CD4-positive, alpha-beta memory T cell (primary cell): ENCODE measurements around the gene CIZ1. TPM values are rescaled to one million over a fixed set of nuclear protein-coding genes. Genes with fewer than 3 reads are reported as not detected.
A peak's percentile ranks its signal among the peaks of the same experiment; 100 is the strongest.

Experiments
- CTCF ChIA-PET: fragments of 350-600 bp; sonication (Branson Sonifier 250); formaldehyde crosslinking; loops from one replicate; lab custom pipeline; 2021; ENCODE audit warnings: inconsistent platforms; ENCODE audit not compliant: partially characterized antibody; lab: Charles Lee
- POLR2A ChIA-PET: fragments of 350-600 bp; sonication (Branson Sonifier 250); formaldehyde crosslinking; loops from one replicate; lab custom pipeline; 2021; ENCODE audit not compliant: partially characterized antibody; lab: Charles Lee
- DNase-seq, 5 donors: peaks; one replicate each; pipeline versions ENCODE4 v3.0.0 to v3.0.0-alpha.2; 2020 to 2022; ENCODE audit warnings: mixed read lengths in 1 of 5
- H3K27ac ChIP-seq: one replicate; pipeline ENCODE4 v1.7.0; 2013; ENCODE audit warnings: low read depth, low read length
- H3K27me3 ChIP-seq: 2 replicates; pipeline ENCODE4 v1.7.0; 2013; ENCODE audit warnings: mild to moderate bottlenecking, low read length, moderate library complexity; ENCODE audit not compliant: insufficient read depth
- H3K36me3 ChIP-seq: 2 replicates; pipeline ENCODE4 v1.7.0; 2013; ENCODE audit warnings: mild to moderate bottlenecking, low read length, moderate library complexity; ENCODE audit not compliant: insufficient read depth
- H3K4me1 ChIP-seq: 2 replicates; pipeline ENCODE4 v1.7.0; 2013; ENCODE audit warnings: mild to moderate bottlenecking, low read length, moderate library complexity; ENCODE audit not compliant: insufficient read depth
- H3K4me3 ChIP-seq, 2 donors: one replicate each; pipeline ENCODE4 v1.7.0; 2013; ENCODE audit warnings: low read length in 2 of 2, mild to moderate bottlenecking in 1 of 2
- H3K9me3 ChIP-seq, 2 donors: one replicate each; pipeline ENCODE4 v1.7.0; 2013; ENCODE audit warnings: low read length in 2 of 2, control low read depth in 1 of 2; ENCODE audit not compliant: control insufficient read depth in 1 of 2
- H3K27ac Mint-ChIP-seq, 7 donors: one replicate each; pipeline ENCODE4 v1.8.0; 2020 to 2021; ENCODE audit warnings: mixed read lengths in 7 of 7, mild to moderate bottlenecking in 6 of 7, inconsistent platforms in 3 of 7, moderate library complexity in 3 of 7
- H3K27me3 Mint-ChIP-seq, 2 donors: one replicate each; pipeline ENCODE4 v1.8.0; 2020 to 2021; ENCODE audit warnings: mixed read lengths in 2 of 2
- H3K36me3 Mint-ChIP-seq, 2 donors: one replicate each; pipeline ENCODE4 v1.8.0; 2020 to 2021; ENCODE audit warnings: mixed read lengths in 2 of 2, inconsistent platforms in 1 of 2, mild to moderate bottlenecking in 1 of 2
- H3K4me1 Mint-ChIP-seq, 4 donors: one replicate each; pipeline ENCODE4 v1.8.0; 2020 to 2021; ENCODE audit warnings: mixed read lengths in 4 of 4, mild to moderate bottlenecking in 1 of 4
- H3K4me3 Mint-ChIP-seq, 8 donors: one replicate each; pipeline ENCODE4 v1.8.0; 2020 to 2021; ENCODE audit warnings: mixed read lengths in 8 of 8, mild to moderate bottlenecking in 7 of 8, moderate library complexity in 6 of 8, inconsistent platforms in 3 of 8
- H3K9me3 Mint-ChIP-seq, 8 donors: one replicate each; pipeline ENCODE4 v1.8.0; 2020 to 2021; ENCODE audit warnings: mixed read lengths in 8 of 8, mild to moderate bottlenecking in 5 of 8, inconsistent platforms in 3 of 8, moderate library complexity in 1 of 8
- intact Hi-C: fragments of 100-400 bp; cut with micrococcal nuclease; formaldehyde crosslinking; loops from one replicate; pipeline ENCODE4 v1.15.1; 2023
- polyA plus RNA-seq, 2 donors: library from polyadenylated mRNA; unstranded; fragments of 300-500 nt; fragmentation: Illumina TruSeq; gene quantifications; one replicate each; pipeline ENCODE4 v1.2.3, GENCODE V29; 2021
- total RNA-seq, 2 experiments: library from RNA; stranded (reverse); gene quantifications; one replicate each; pipeline ENCODE4 v1.2.3, GENCODE V29; 2021

CIZ1 gene
- total and polyA plus RNA-seq, 4 experiments from 2014 or later, result 3.1 to 165 (median 97.3) TPM

GRCh38 chr9:128117613-128118471, 73.5 kb downstream of the CIZ1 start:
- H3K4me1 ChIP-seq, result peaks cover 6% of the 10 kb centered on the region
- Mint-ChIP-seq H3K4me1 (peaks cover 3 to 7% (median 5%) of the 10 kb centered on the region in 4 donors), H3K36me3 (peaks cover 6 to 21% of the 10 kb centered on the region in 2 donors), H3K27ac (peak overlapping the region in 6 of 7 donors; percentile 9 to 91 (median 61)), H3K4me3 (peak overlapping the region in 2 of 8 donors; percentile 48 to 50), H3K9me3 (no peaks in the 10 kb centered on the region), H3K27me3 (no peaks in the 10 kb centered on the region)
- DNase-seq, result peak; percentile 88 to 93 (median 91)
- intact Hi-C loops, result loop anchor here (1.0 to 5.0 kb wide), 5 partner anchors 10 to 331 kb away; partner anchors contain the start of gene CDK9
- H3K36me3 ChIP-seq, result no peaks in the 10 kb centered on the region
- H3K9me3 ChIP-seq, result no peaks in the 10 kb centered on the region
- ChIA-PET POLR2A (interaction anchor here (0.6 to 1.7 kb wide), 4 partner anchors 10 to 623 kb away, joined by 3 to 10 read pairs (median 3); partner anchors contain the start of genes PTGES2 and TTC16), CTCF (interaction anchor here (0.5 to 3.3 kb wide), 26 partner anchors 8 to 618 kb away, joined by 3 to 21 read pairs (median 5); partner anchors contain the start of gene BBLN)
- H3K27me3 ChIP-seq, result no peaks in the 10 kb centered on the region
- no peak overlapping the region for H3K27ac ChIP-seq
- H3K4me3 ChIP-seq, result no peak overlapping the region

GRCh38 chr9:128116104-128117083, 75.0 kb downstream of the CIZ1 start:
- intact Hi-C loops, result loop anchor here (1.0 to 5.0 kb wide), 5 partner anchors 12 to 329 kb away; partner anchors contain the start of gene CDK9
- no peaks in the 10 kb centered on the region for H3K9me3 Mint-ChIP-seq
- Histone ChIP-seq H3K36me3 (no peaks in the 10 kb centered on the region), H3K4me1 (peaks cover 6% of the 10 kb centered on the region), H3K9me3 (no peaks in the 10 kb centered on the region), H3K27me3 (no peaks in the 10 kb centered on the region), H3K27ac (no peak overlapping the region), H3K4me3 (no peak overlapping the region)
- peaks cover 3 to 7% (median 5%) of the 10 kb centered on the region in 4 donors for H3K4me1 Mint-ChIP-seq
- H3K4me3 Mint-ChIP-seq, result no peak overlapping the region
- peaks cover 6 to 16% of the 10 kb centered on the region in 2 donors for H3K36me3 Mint-ChIP-seq
- no peak for DNase-seq
- ChIA-PET CTCF (interaction anchor here (0.9 to 3.3 kb wide), 10 partner anchors 9 to 177 kb away, joined by 3 to 21 read pairs (median 6); no protein-coding TSS in a partner anchor), POLR2A (interaction anchor here (0.7 to 1.4 kb wide), 3 partner anchors 9 to 12 kb away, joined by 3 to 7 read pairs (median 6); partner anchors contain the start of gene PTGES2)
- H3K27ac Mint-ChIP-seq, result peak overlapping the region in 1 of 7 donors; percentile 15
- no peaks in the 10 kb centered on the region for H3K27me3 Mint-ChIP-seq

Other genes starting within 250 kb of the CIZ1 start
- gene EEIG1, start 210.6 kb downstream of the CIZ1 start, total RNA-seq, result 100 to 1,000 TPM; 516 to 550 TPM
- 100 to 1,000 TPM in 1 of 2 donors, 10 to 100 TPM in 1; 95.4 to 205 TPM for gene EEIG1, start 210.6 kb downstream of the CIZ1 start, polyA plus RNA-seq
- gene NAIF1, start 124.3 kb downstream of the CIZ1 start, total RNA-seq, result 10 to 100 TPM; 13.3 to 13.8 TPM
- gene NAIF1, start 124.3 kb downstream of the CIZ1 start, polyA plus RNA-seq, result 10 to 100 TPM; 11.3 to 15.2 TPM
- gene SLC25A25, start 123.3 kb downstream of the CIZ1 start, total RNA-seq, result 10 to 100 TPM; 22.0 to 26.9 TPM
- gene SLC25A25, start 123.3 kb downstream of the CIZ1 start, polyA plus RNA-seq, result 10 to 100 TPM; 13.4 to 17.6 TPM
- gene PTGES2, start 63.8 kb downstream of the CIZ1 start, total RNA-seq, result 10 to 100 TPM; 51.8 to 57.9 TPM
- gene PTGES2, start 63.8 kb downstream of the CIZ1 start, polyA plus RNA-seq, result 10 to 100 TPM; 47.5 to 48.8 TPM
- not detected for gene LCN2, start 42.1 kb downstream of the CIZ1 start, total RNA-seq
- not detected for gene LCN2, start 42.1 kb downstream of the CIZ1 start, polyA plus RNA-seq
- 10 to 100 TPM; 47.8 to 50.5 TPM for gene BBLN, start 31.3 kb downstream of the CIZ1 start, total RNA-seq
- gene BBLN, start 31.3 kb downstream of the CIZ1 start, polyA plus RNA-seq, result 100 to 1,000 TPM; 110 to 136 TPM
- 1 to 10 TPM; 1.4 to 2.2 TPM for gene DNM1, start 11.8 kb upstream of the CIZ1 start, total RNA-seq
- gene DNM1, start 11.8 kb upstream of the CIZ1 start, polyA plus RNA-seq, result not detected
- 10 to 100 TPM; 76.4 to 82.4 TPM for gene GOLGA2, start 84.4 kb upstream of the CIZ1 start, total RNA-seq
- gene GOLGA2, start 84.4 kb upstream of the CIZ1 start, polyA plus RNA-seq, result 10 to 100 TPM in 1 of 2 donors, 1 to 10 TPM in 1; 1.4 to 10.5 TPM
- gene SWI5, start 84.7 kb upstream of the CIZ1 start, total RNA-seq, result 10 to 100 TPM; 11.5 to 14.9 TPM
- 10 to 100 TPM; 25.5 to 30.7 TPM for gene SWI5, start 84.7 kb upstream of the CIZ1 start, polyA plus RNA-seq
- 10 to 100 TPM; 19.6 to 19.8 TPM for gene TRUB2, start 130.9 kb upstream of the CIZ1 start, total RNA-seq
- gene TRUB2, start 130.9 kb upstream of the CIZ1 start, polyA plus RNA-seq, result 10 to 100 TPM; 22.8 to 27.4 TPM
- 10 to 100 TPM; 50.0 to 51.3 TPM for gene COQ4, start 131.3 kb upstream of the CIZ1 start, total RNA-seq
- gene COQ4, start 131.3 kb upstream of the CIZ1 start, polyA plus RNA-seq, result 10 to 100 TPM; 34.8 to 42.6 TPM
- gene SLC27A4, start 149.0 kb upstream of the CIZ1 start, total RNA-seq, result 10 to 100 TPM; 13.9 to 16.3 TPM
- gene SLC27A4, start 149.0 kb upstream of the CIZ1 start, polyA plus RNA-seq, result 1 to 10 TPM; 5.4 to 8.6 TPM
- 10 to 100 TPM; 44.1 to 45.5 TPM for gene URM1, start 179.8 kb upstream of the CIZ1 start, total RNA-seq
- gene URM1, start 179.8 kb upstream of the CIZ1 start, polyA plus RNA-seq, result 10 to 100 TPM; 50.5 to 50.8 TPM
- gene CERCAM, start 229.3 kb upstream of the CIZ1 start, total RNA-seq, result under 1 TPM; 0.29 to 0.64 TPM
- under 1 TPM in 1 of 2 donors, not detected in 1; 0.38 TPM for gene CERCAM, start 229.3 kb upstream of the CIZ1 start, polyA plus RNA-seq